Testis (tissue), 3 donors: ENCODE measurements around the gene KCNH4. TPM values are rescaled to one million over a fixed set of nuclear protein-coding genes. Genes with fewer than 3 reads are reported as not detected.

ENCODE experiments used
- DNase-seq: peaks from one replicate; pipeline ENCODE4 v3.0.0-alpha.2; 2019
- H3K27ac ChIP-seq, 2 donors: fragments of 200-600 bp; sonication (generic); one replicate each; pipeline ENCODE4 v1.5.1; 2019
- H3K27me3 ChIP-seq: fragments of 200-600 bp; sonication (generic); one replicate; pipeline ENCODE4 v1.5.1; 2019
- H3K36me3 ChIP-seq: fragments of 200-600 bp; sonication (generic); one replicate; pipeline ENCODE4 v1.5.1; 2017; ENCODE audit warnings: low read depth; ENCODE audit errors: missing control alignments
- H3K4me1 ChIP-seq: fragments of 200-600 bp; sonication (generic); one replicate; pipeline ENCODE4 v1.5.1; 2019
- H3K4me3 ChIP-seq, 2 donors: fragments of 200-600 bp; sonication (generic); one replicate each; pipeline ENCODE4 v1.5.1; 2017 to 2019
- H3K9me3 ChIP-seq: fragments of 200-600 bp; sonication (generic); one replicate; pipeline ENCODE4 v1.5.1; 2017
- CTCF ChIP-seq, 3 experiments: fragments of 450-650 bp in 2 of 3; fragments of 200-600 bp in 1 of 3; sonication (generic) in 1 of 3; IDR thresholded peaks; one replicate each; pipeline ENCODE4 v1.5.1; 2016 to 2019; ENCODE audit warnings: antibody characterized with exemption in 3 of 3, mild to moderate bottlenecking in 2 of 3, moderate library complexity in 1 of 3
- POLR2A ChIP-seq: fragments of 450-650 bp; IDR thresholded peaks from one replicate; pipeline ENCODE4 v1.6.1; 2017; ENCODE audit warnings: antibody characterized with exemption, mild to moderate bottlenecking, moderate library complexity
- WGBS, 2 donors: methylation state at CpG; one replicate each; pipeline ENCODE4 v1.1.5; 2018; 5-methylcytosine and 5-hydroxymethylcytosine counted together
- intact Hi-C: fragments of 100-400 bp; cut with DNase I; formaldehyde crosslinking; loops from one replicate; pipeline ENCODE4 v1.15.1; 2023; ENCODE audit warnings: low total_unique reads
- polyA plus RNA-seq: library from polyadenylated mRNA; stranded (reverse); fragments of 350-450 nt; fragmentation: Illumina TruSeq; extraction: RNeasy Lipid Tissue Mini Kit (QIAGEN cat#74804); gene quantifications from one replicate; pipeline ENCODE4 v1.2.3, GENCODE V29; 2014; ENCODE audit warnings: low read depth, low replicate concordance; ENCODE audit not compliant: insufficient read depth
- total RNA-seq, 2 donors: library from RNA; depleted of rRNA; stranded (reverse); fragments of >200 nt; gene quantifications; one replicate each; pipeline ENCODE4 v1.2.3, GENCODE V29; 2016

The KCNH4 gene
- total and polyA plus RNA-seq, 3 donors from 2014 or later = 0.24 to 0.56 (median 0.42) TPM

- H3K36me3 ChIP-seq = no peaks in the 10 kb centered on the region
- H3K4me1 ChIP-seq = peaks cover 32% of the 10 kb centered on the region
- no peak for DNase-seq
- intact Hi-C loops = no loop called here
- H3K9me3 ChIP-seq = no peaks in the 10 kb centered on the region
- TF ChIP-seq CTCF (IDR thresholded peaks at IDR 0.05) = no peak
- no peak for TF ChIP-seq POLR2A
- no peaks in the 10 kb centered on the region for H3K27me3 ChIP-seq
- WGBS, 2 donors = 81% methylated on average over 12 of the region's 12 CpGs
- H3K27ac ChIP-seq = no peak overlapping the region
- H3K4me3 ChIP-seq = no peak overlapping the region
Measured at GRCh38 chr17:42125565-42125964, 55.4 kb downstream of the KCNH4 start.

DNA sequence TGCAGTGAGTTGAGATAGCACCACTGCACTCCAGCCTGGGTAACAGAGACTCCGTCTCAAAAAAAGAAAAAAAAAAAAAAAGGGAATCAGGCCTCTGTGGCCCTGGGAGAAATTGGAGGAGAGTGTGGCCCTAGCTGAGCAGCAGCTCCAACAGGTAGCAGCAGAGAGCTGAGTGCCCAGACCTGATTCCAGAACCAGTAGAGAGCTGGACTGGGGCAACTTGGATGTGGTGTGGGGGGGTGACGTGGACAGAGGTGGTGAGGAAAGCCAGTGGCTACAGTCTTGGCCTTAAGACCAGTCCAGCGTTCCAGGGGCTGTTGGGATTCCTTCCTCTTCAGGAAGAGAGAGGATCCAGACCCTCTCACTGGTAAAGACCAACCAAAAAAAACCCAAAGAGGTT is 56.7 kb downstream of the KCNH4 start:
- no peaks in the 10 kb centered on the region for H3K27me3 ChIP-seq
- DNase-seq = no peak

DNA sequence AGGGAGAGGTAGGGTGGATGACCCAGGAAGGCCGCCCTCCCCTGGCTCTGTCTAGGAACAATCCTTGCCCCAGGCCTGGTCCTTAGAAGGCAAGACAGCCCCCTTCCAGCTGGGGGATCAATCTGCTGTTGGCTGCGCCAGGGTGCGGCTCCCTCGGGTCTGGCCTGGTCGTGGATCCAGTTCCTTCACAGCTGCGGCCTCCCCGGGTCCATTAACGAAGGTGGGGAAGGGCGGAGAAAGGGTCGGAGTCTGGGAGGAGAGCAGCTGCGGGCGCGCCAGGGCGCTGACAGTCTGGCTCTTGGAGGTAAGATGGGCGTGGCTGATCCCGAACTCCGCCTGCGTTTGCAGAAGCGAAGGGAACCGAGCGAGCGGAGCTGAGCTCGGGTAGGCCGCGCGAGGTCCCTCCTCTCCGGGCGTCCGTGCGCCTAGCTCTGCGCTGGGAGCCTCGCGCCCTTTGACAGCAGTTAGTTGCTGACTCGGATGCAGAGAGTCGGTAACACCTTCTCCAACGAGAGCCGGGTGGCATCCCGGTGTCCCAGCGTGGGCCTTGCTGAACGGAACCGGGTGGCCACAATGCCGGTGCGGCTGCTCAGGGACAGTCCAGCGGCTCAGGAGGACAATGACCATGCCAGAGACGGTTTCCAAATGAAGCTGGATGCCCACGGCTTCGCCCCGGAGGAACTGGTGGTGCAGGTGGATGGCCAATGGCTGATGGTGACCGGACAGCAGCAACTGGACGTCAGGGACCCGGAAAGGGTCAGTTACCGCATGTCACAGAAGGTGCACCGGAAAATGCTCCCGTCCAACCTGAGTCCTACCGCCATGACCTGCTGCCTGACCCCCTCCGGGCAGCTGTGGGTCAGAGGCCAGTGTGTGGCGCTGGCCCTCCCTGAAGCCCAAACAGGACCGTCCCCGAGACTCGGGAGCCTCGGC is 58.3 kb downstream of the KCNH4 start, which contains the start of gene HSPB9:
Gene HSPB9 (plus strand): TSS at position 434 of the 933 bp plus-strand sequence. CDS start 47 bp downstream, at position 481.
- peak within 1 kb of the TSS in 1 of 2 donors; percentile 73 for H3K4me3 ChIP-seq
- intact Hi-C loops = no loop called here

More for the DNA sequence above, 56.7 kb downstream of the KCNH4 start:
- no peaks in the 10 kb centered on the region for H3K36me3 ChIP-seq
- intact Hi-C loops = no loop called here
- WGBS, 2 donors = 87 to 90% methylated on average over 3 of the region's 3 CpGs
- H3K4me3 ChIP-seq = no peak overlapping the region
- no peaks in the 10 kb centered on the region for H3K9me3 ChIP-seq
- TF ChIP-seq CTCF (IDR thresholded peaks at IDR 0.05) = no peak
- TF ChIP-seq POLR2A = no peak
- no peak overlapping the region for H3K27ac ChIP-seq
- peaks cover 23% of the 10 kb centered on the region for H3K4me1 ChIP-seq

More for the DNA sequence above, 58.3 kb downstream of the KCNH4 start, which contains the start of gene HSPB9:
- no peak for TF ChIP-seq CTCF (IDR thresholded peaks at IDR 0.05)
- no peak for TF ChIP-seq POLR2A
- Histone ChIP-seq H3K27ac (peak within 1 kb of the TSS in 1 of 2 donors; percentile 66), H3K4me1 (peaks cover 13% of the 10 kb centered on the region), H3K36me3 (no peaks in the 10 kb centered on the region), H3K27me3 (no peaks in the 10 kb centered on the region), H3K9me3 (no peaks in the 10 kb centered on the region)
- no peak for DNase-seq
- 40 to 69% methylated on average over 7 to 57 of the region's 61 CpGs for WGBS, 2 donors
